ENCODE results near the gene CHMP6. TPM values are rescaled to one million over a fixed set of nuclear protein-coding genes. Genes with fewer than 3 reads are reported as not detected.

Gene CHMP6
- total RNA-seq, 5 donors from 2014 or later (not counting 1 experiment from before 2014, with no cell fraction given), result 25.0 to 48.9 (median 43.2) TPM

DNA sequence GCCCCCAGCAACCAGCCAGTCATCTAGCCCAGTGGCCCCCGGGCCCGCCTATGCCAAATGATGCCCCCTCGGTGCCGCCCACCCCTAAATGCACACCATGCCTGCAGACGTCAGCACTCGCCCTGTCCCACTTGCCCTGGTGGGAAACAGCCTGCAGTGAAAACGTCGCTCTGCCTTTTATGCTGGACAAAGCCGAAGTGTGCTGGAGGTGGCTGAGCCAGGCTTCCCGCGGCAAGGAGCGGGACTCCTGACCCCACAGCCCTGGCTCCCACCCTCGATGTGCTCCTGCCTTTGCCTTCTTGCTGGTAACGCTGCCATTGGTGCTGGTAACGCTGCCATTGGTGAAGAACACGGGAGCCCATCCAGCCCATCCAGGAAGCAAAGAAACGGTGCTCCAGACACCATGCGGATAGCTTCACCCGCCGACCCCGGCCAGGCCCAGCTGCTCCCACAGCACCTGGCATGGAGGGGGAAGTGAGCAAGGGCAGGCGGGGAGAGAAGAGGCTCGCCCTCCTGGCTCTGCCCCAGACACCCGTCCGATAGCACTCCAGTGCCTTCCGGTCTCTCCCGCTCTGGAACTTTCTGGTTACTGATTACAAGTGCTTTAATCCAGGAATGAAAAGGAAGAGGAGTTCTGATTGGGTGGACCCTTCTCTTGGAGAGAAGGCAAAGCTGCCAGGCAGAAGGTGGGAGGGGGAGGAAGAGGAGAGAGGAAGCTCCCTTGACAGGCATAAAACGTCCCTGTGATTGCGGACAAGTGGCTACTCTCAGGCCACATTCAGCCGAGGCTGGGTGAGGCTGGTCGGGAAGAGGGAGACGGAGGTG lies 39.3 kb downstream of the CHMP6 start:
- Mint-ChIP-seq H3K9me3 (peaks cover 0 to 2% (median 0%) of the 10 kb centered on the region in 3 donors), H3K4me3 (no peak overlapping the region), H3K27me3 (peaks cover 10 to 26% of the 10 kb centered on the region in 2 donors), H3K27ac (no peak overlapping the region), H3K4me1 (peaks cover 13 to 18% (median 18%) of the 10 kb centered on the region in 3 donors), H3K36me3 (no peaks in the 10 kb centered on the region)
- no peak for ATAC-seq (replicated peaks in 1 of 4)
- ChIA-PET POLR2A (no interaction called here), CTCF (no interaction called here)
- Histone ChIP-seq H3K4me3 (ENCODE audit: control insufficient read depth in 1 of 2, extremely low read depth in 1 of 2, low read length in 1 of 2) (no peak overlapping the region), H3K27me3 (replicated peaks in 1 of 2; ENCODE audit: control insufficient read depth in 2 of 2, extremely low read depth in 1 of 2, insufficient read depth in 2 of 2, low read length in 1 of 2) (peaks cover 0 to 76% of the 10 kb centered on the region in 2 experiments), H3K27ac (ENCODE audit: low read length) (no peak overlapping the region), H3K36me3 (ENCODE audit: control insufficient read depth in 2 of 2, extremely low read depth in 1 of 2, insufficient read depth in 1 of 2, low read length in 1 of 2) (no peaks in the 10 kb centered on the region), H3K9me3 (no peaks in the 10 kb centered on the region), H3K4me1 (ENCODE audit: control insufficient read depth in 1 of 2, extremely low read depth in 1 of 2, insufficient read depth in 2 of 2, low read length in 2 of 2) (peaks cover 6 to 19% of the 10 kb centered on the region in 2 experiments)
- no peak for DNase-seq
- WGBS (ENCODE audit: insufficient coverage), result 76% methylated on average over 32 of the region's 32 CpGs

GRCh38 chr17:81031566-81032550 lies 40.2 kb downstream of the CHMP6 start:
- no peak overlapping the region for H3K27ac ChIP-seq (ENCODE audit: low read length)
- ChIA-PET POLR2A (no interaction called here), CTCF (no interaction called here)
- ATAC-seq (replicated peaks in 1 of 4) (no peak), DNase-seq (no peak)
- no peak overlapping the region for H3K4me3 ChIP-seq (ENCODE audit: control insufficient read depth in 1 of 2, extremely low read depth in 1 of 2, low read length in 1 of 2)
- H3K9me3 Mint-ChIP-seq, result peaks cover 0 to 1% (median 0%) of the 10 kb centered on the region in 3 donors
- WGBS (ENCODE audit: insufficient coverage), result 82% methylated on average over 22 of the region's 41 CpGs
- no peaks in the 10 kb centered on the region for H3K36me3 ChIP-seq (ENCODE audit: control insufficient read depth in 2 of 2, extremely low read depth in 1 of 2, insufficient read depth in 1 of 2, low read length in 1 of 2)
- H3K36me3 Mint-ChIP-seq, result no peaks in the 10 kb centered on the region
- H3K27me3 Mint-ChIP-seq, result peaks cover 3 to 19% of the 10 kb centered on the region in 2 donors
- H3K4me1 ChIP-seq (ENCODE audit: control insufficient read depth in 1 of 2, extremely low read depth in 1 of 2, insufficient read depth in 2 of 2, low read length in 2 of 2), result peaks cover 6 to 25% of the 10 kb centered on the region in 2 experiments
- no peak overlapping the region for H3K4me3 Mint-ChIP-seq
- H3K27ac Mint-ChIP-seq, result no peak overlapping the region
- H3K27me3 ChIP-seq (replicated peaks in 1 of 2; ENCODE audit: control insufficient read depth in 2 of 2, extremely low read depth in 1 of 2, insufficient read depth in 2 of 2, low read length in 1 of 2), result peaks cover 0 to 75% of the 10 kb centered on the region in 2 experiments
- H3K9me3 ChIP-seq, result no peaks in the 10 kb centered on the region
- H3K4me1 Mint-ChIP-seq, result peaks cover 20 to 27% (median 25%) of the 10 kb centered on the region in 3 donors

DNA sequence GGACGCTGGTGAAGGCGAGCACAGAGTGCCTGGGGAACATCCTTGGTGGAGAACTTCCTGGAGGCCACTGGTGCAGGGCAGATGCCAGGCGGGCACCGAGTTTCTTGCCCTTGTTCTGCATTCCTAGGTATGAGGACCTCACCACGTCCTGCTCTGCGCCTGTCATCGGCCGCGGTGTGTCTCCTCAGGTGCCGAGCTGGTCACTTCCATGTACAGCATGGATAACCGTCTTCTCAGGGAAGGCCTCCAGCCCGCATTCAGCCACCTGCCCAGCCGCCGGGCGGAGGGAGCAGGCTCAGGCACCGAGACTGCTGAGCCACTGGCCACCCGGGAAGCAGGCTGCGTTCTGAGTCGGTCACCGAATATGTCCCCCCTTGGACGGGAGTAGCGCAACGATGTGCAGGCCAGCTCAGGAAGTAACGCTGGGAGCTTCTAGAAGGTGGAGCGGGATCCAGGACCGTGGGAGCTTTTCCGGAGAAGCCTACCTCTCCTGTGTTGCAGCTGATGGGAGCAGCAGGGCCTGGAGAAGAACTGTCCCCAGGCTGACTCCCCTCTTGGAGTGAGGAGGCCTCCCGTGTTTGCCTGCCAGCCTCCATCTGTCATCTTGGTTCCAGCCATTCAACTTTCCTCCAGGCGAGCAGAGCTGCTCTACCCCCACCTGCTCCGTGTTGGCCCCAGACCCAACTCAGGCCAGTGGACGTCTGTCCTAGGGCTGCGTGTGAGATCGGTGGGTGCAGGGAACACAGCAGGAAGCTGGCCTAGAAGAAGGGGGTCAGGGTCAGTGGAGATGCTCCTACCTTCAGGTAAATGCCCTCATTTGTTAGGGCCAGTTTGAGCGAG lies 41.2 kb downstream of the CHMP6 start:
- Histone ChIP-seq H3K9me3 (no peaks in the 10 kb centered on the region), H3K4me3 (ENCODE audit: control insufficient read depth in 1 of 2, extremely low read depth in 1 of 2, low read length in 1 of 2) (no peak overlapping the region), H3K4me1 (ENCODE audit: control insufficient read depth in 1 of 2, extremely low read depth in 1 of 2, insufficient read depth in 2 of 2, low read length in 2 of 2) (peaks cover 6 to 25% of the 10 kb centered on the region in 2 experiments), H3K27ac (ENCODE audit: low read length) (no peak overlapping the region), H3K36me3 (ENCODE audit: control insufficient read depth in 2 of 2, extremely low read depth in 1 of 2, insufficient read depth in 1 of 2, low read length in 1 of 2) (no peaks in the 10 kb centered on the region), H3K27me3 (replicated peaks in 1 of 2; ENCODE audit: control insufficient read depth in 2 of 2, extremely low read depth in 1 of 2, insufficient read depth in 2 of 2, low read length in 1 of 2) (peaks cover 0 to 76% of the 10 kb centered on the region in 2 experiments)
- H3K4me1 Mint-ChIP-seq, result peaks cover 22 to 30% (median 27%) of the 10 kb centered on the region in 3 donors
- peak overlapping the region; percentile 74 to 81 (median 79) for H3K4me3 Mint-ChIP-seq
- ATAC-seq (replicated peaks in 1 of 4), result no peak
- no peaks in the 10 kb centered on the region for H3K9me3 Mint-ChIP-seq
- 89% methylated on average over 30 of the region's 34 CpGs for WGBS (ENCODE audit: insufficient coverage)
- ChIA-PET CTCF (no interaction called here), POLR2A (no interaction called here)
- peaks cover 0 to 18% of the 10 kb centered on the region in 2 donors for H3K27me3 Mint-ChIP-seq
- H3K27ac Mint-ChIP-seq, result peak overlapping the region in 1 of 2 donors; percentile 23
- DNase-seq, result no peak
- no peaks in the 10 kb centered on the region for H3K36me3 Mint-ChIP-seq

GRCh38 chr17:81033535-81034167 lies 42.0 kb downstream of the CHMP6 start:
- CTCF ChIA-PET, result no interaction called here
- DNase-seq (no peak), ATAC-seq (replicated peaks in 1 of 4) (no peak)
- H3K4me1 Mint-ChIP-seq, result peaks cover 22 to 30% (median 27%) of the 10 kb centered on the region in 3 donors
- no peaks in the 10 kb centered on the region for H3K9me3 Mint-ChIP-seq
- WGBS (ENCODE audit: insufficient coverage), result 22% methylated on average over 14 of the region's 22 CpGs
- H3K4me3 Mint-ChIP-seq, result peak overlapping the region; percentile 74 to 81 (median 79)
- peaks cover 6 to 21% of the 10 kb centered on the region in 2 experiments for H3K4me1 ChIP-seq (ENCODE audit: control insufficient read depth in 1 of 2, extremely low read depth in 1 of 2, insufficient read depth in 2 of 2, low read length in 2 of 2)
- H3K27me3 Mint-ChIP-seq, result peaks cover 0 to 18% of the 10 kb centered on the region in 2 donors
- H3K36me3 Mint-ChIP-seq, result no peaks in the 10 kb centered on the region
- H3K36me3 ChIP-seq (ENCODE audit: control insufficient read depth in 2 of 2, extremely low read depth in 1 of 2, insufficient read depth in 1 of 2, low read length in 1 of 2), result no peaks in the 10 kb centered on the region
- POLR2A ChIA-PET, result interaction anchor here in 1 of 2 donors (0.6 kb wide), 1 partner anchor 263 kb away, joined by 3 read pairs; no protein-coding TSS in a partner anchor
- H3K27ac Mint-ChIP-seq, result peak overlapping the region in 1 of 2 donors; percentile 23
- peaks cover 0 to 75% of the 10 kb centered on the region in 2 experiments for H3K27me3 ChIP-seq (replicated peaks in 1 of 2; ENCODE audit: control insufficient read depth in 2 of 2, extremely low read depth in 1 of 2, insufficient read depth in 2 of 2, low read length in 1 of 2)
- peak overlapping the region; percentile 36 to 71 for H3K4me3 ChIP-seq (ENCODE audit: control insufficient read depth in 1 of 2, extremely low read depth in 1 of 2, low read length in 1 of 2)
- H3K27ac ChIP-seq (ENCODE audit: low read length), result no peak overlapping the region
- H3K9me3 ChIP-seq, result no peaks in the 10 kb centered on the region

GRCh38 chr17:81034168-81034777 lies 42.6 kb downstream of the CHMP6 start:
- Mint-ChIP-seq H3K27ac (no peak overlapping the region), H3K4me3 (peak overlapping the region; percentile 74 to 81 (median 79)), H3K36me3 (no peaks in the 10 kb centered on the region), H3K9me3 (no peaks in the 10 kb centered on the region), H3K27me3 (peaks cover 0 to 15% of the 10 kb centered on the region in 2 donors), H3K4me1 (peaks cover 22 to 30% (median 27%) of the 10 kb centered on the region in 3 donors)
- ChIA-PET POLR2A (no interaction called here), CTCF (no interaction called here)
- DNase-seq, result no peak
- 1% methylated on average over 38 of the region's 49 CpGs for whole genome bisulfite sequencing (ENCODE audit: insufficient coverage)
- Histone ChIP-seq H3K4me3 (ENCODE audit: control insufficient read depth in 1 of 2, extremely low read depth in 1 of 2, low read length in 1 of 2) (peak overlapping the region; percentile 36 to 71), H3K27ac (ENCODE audit: low read length) (no peak overlapping the region), H3K4me1 (ENCODE audit: control insufficient read depth in 1 of 2, extremely low read depth in 1 of 2, insufficient read depth in 2 of 2, low read length in 2 of 2) (peaks cover 6 to 21% of the 10 kb centered on the region in 2 experiments), H3K27me3 (replicated peaks in 1 of 2; ENCODE audit: control insufficient read depth in 2 of 2, extremely low read depth in 1 of 2, insufficient read depth in 2 of 2, low read length in 1 of 2) (peaks cover 0 to 76% of the 10 kb centered on the region in 2 experiments), H3K36me3 (ENCODE audit: control insufficient read depth in 2 of 2, extremely low read depth in 1 of 2, insufficient read depth in 1 of 2, low read length in 1 of 2) (peaks cover 0 to 4% of the 10 kb centered on the region in 2 donors), H3K9me3 (no peaks in the 10 kb centered on the region)
- peak in 1 of 4 experiments; percentile 21 for ATAC-seq (replicated peaks in 1 of 4)
